Liver (tissue), 9 donors: ENCODE measurements around the gene FBN2. TPM values are rescaled to one million over a fixed set of nuclear protein-coding genes. Genes with fewer than 3 reads are reported as not detected.

ENCODE experiments used
- DNase-seq: peaks from one replicate; pipeline ENCODE4 v3.0.0-alpha.2; 2017; ENCODE audit warnings: low spot score
- H3K27ac ChIP-seq, 2 donors: one replicate each; pipeline ENCODE4 v1.7.0; 2013; ENCODE audit warnings: inconsistent platforms in 2 of 2, low read length in 2 of 2, control low read depth in 1 of 2, low read depth in 1 of 2, mild to moderate bottlenecking in 1 of 2
- H3K27me3 ChIP-seq, 4 donors: one replicate each; pipeline versions ENCODE4 v1.6.1 to v1.7.0; 2013; ENCODE audit warnings: low read length in 3 of 4, inconsistent platforms in 1 of 4, mild to moderate bottlenecking in 1 of 4, moderate library complexity in 1 of 4; ENCODE audit not compliant: control insufficient read depth in 4 of 4, insufficient read depth in 4 of 4
- H3K36me3 ChIP-seq, 4 donors: one replicate each; pipeline versions ENCODE4 v1.6.1 to v1.7.0; 2013; ENCODE audit warnings: low read length in 3 of 4, mild to moderate bottlenecking in 3 of 4, low read depth in 1 of 4, moderate library complexity in 1 of 4; ENCODE audit not compliant: control insufficient read depth in 4 of 4, insufficient read depth in 3 of 4
- H3K4me1 ChIP-seq, 4 donors: one replicate each; pipeline versions ENCODE4 v1.6.1 to v1.7.0; 2013; ENCODE audit warnings: low read length in 3 of 4, mild to moderate bottlenecking in 3 of 4, moderate library complexity in 1 of 4; ENCODE audit not compliant: control insufficient read depth in 4 of 4, insufficient read depth in 4 of 4
- H3K4me3 ChIP-seq, 3 donors: one replicate each; pipeline versions ENCODE4 v1.6.1 to v1.7.0; 2013; ENCODE audit warnings: low read length in 3 of 3, control low read depth in 1 of 3, low read depth in 1 of 3, mild to moderate bottlenecking in 1 of 3
- H3K9ac ChIP-seq, 2 donors: one replicate each; pipeline ENCODE4 v1.7.0; 2013; ENCODE audit warnings: low read length in 2 of 2, mild to moderate bottlenecking in 2 of 2, moderate library complexity in 2 of 2, control low read depth in 1 of 2, low read depth in 1 of 2
- H3K9me3 ChIP-seq, 4 donors: one replicate each; pipeline versions ENCODE4 v1.6.1 to v1.7.0; 2013; ENCODE audit warnings: low read length in 3 of 4; ENCODE audit not compliant: control insufficient read depth in 4 of 4
- ATF3 ChIP-seq: IDR thresholded peaks from 2 replicates; pipeline ENCODE4 v1.6.1; 2016; ENCODE audit warnings: antibody characterized with exemption
- CTCF ChIP-seq: fragments of 150-350 bp; IDR thresholded peaks from 2 replicates; pipeline ENCODE4 v1.5.1; 2017; ENCODE audit warnings: improper control_type of control experiment, low read depth, low read length; ENCODE audit not compliant: missing input control
- EGR1 ChIP-seq, 2 donors: IDR thresholded peaks; 2 replicates each; pipeline ENCODE4 v1.6.1; 2016 to 2018; ENCODE audit warnings: antibody characterized with exemption in 2 of 2, low read depth in 2 of 2
- FOXA1 ChIP-seq: IDR thresholded peaks from 2 replicates; pipeline ENCODE4 v1.6.1; 2016; ENCODE audit warnings: antibody characterized with exemption
- FOXA2 ChIP-seq: IDR thresholded peaks from 2 replicates; pipeline ENCODE4 v1.6.1; 2016; ENCODE audit warnings: antibody characterized with exemption
- GABPA ChIP-seq, 2 donors: IDR thresholded peaks in 1 of 2; conservative IDR thresholded peaks in 1 of 2; 2 replicates each; pipeline ENCODE4 v1.6.1; 2016; ENCODE audit warnings: antibody characterized with exemption in 2 of 2, mild to moderate bottlenecking in 1 of 2, moderate library complexity in 1 of 2
- HNF4A ChIP-seq, 2 donors: conservative IDR thresholded peaks; 2 replicates each; pipeline ENCODE4 v1.6.1; 2016; ENCODE audit warnings: antibody characterized with exemption in 2 of 2, mild to moderate bottlenecking in 2 of 2
- HNF4G ChIP-seq: IDR thresholded peaks from 2 replicates; pipeline ENCODE4 v1.6.1; 2016; ENCODE audit warnings: antibody characterized with exemption
- JUND ChIP-seq, 2 donors: IDR thresholded peaks; 2 replicates each; pipeline ENCODE4 v1.6.1; 2016; ENCODE audit warnings: antibody characterized with exemption in 2 of 2
- MAX ChIP-seq: IDR thresholded peaks from 2 replicates; pipeline ENCODE4 v1.6.1; 2016; ENCODE audit warnings: antibody characterized with exemption
- NR2F2 ChIP-seq: IDR thresholded peaks from 2 replicates; pipeline ENCODE4 v1.6.1; 2016; ENCODE audit warnings: antibody characterized with exemption
- RAD21 ChIP-seq, 2 donors: IDR thresholded peaks; 2 replicates each; pipeline ENCODE4 v1.6.1; 2016; ENCODE audit warnings: antibody characterized with exemption in 2 of 2, mild to moderate bottlenecking in 2 of 2
- RXRA ChIP-seq, 2 donors: IDR thresholded peaks; 2 replicates each; pipeline ENCODE4 v1.6.1; 2017 to 2018; ENCODE audit warnings: antibody characterized with exemption in 2 of 2, mild to moderate bottlenecking in 1 of 2
- SP1 ChIP-seq: IDR thresholded peaks from 2 replicates; pipeline ENCODE4 v1.6.1; 2018; ENCODE audit warnings: antibody characterized with exemption, mild to moderate bottlenecking
- TAF1 ChIP-seq: conservative IDR thresholded peaks from 2 replicates; pipeline ENCODE4 v1.6.1; 2016; ENCODE audit warnings: antibody characterized with exemption, mild to moderate bottlenecking
- YY1 ChIP-seq: IDR thresholded peaks from 2 replicates; pipeline ENCODE4 v1.6.1; 2016; ENCODE audit warnings: antibody characterized with exemption, mild to moderate bottlenecking
- ZBTB33 ChIP-seq: IDR thresholded peaks from 2 replicates; pipeline ENCODE4 v1.6.1; 2016; ENCODE audit warnings: antibody characterized with exemption
- WGBS: extraction: QIAGEN DNeasy Blood & Tissue Kit; methylation state at CpG from one replicate; pipeline ENCODE4 v1.1.7; 2013; 5-methylcytosine and 5-hydroxymethylcytosine counted together
- polyA plus RNA-seq, 2 donors: library from polyadenylated mRNA; stranded (reverse) in 1 of 2; unstranded in 1 of 2; fragments of 200-250 nt in 1 of 2; fragments of >200 nt in 1 of 2; fragmentation: Nextera tagmentation in 1 of 2; extraction: Ambion mirVana in 1 of 2; gene quantifications; one replicate each; pipeline versions ENCODE4 v1.2.1 to v1.2.3, GENCODE V29; 2013 to 2015
- total RNA-seq, 2 donors: library from RNA; depleted of rRNA; stranded (reverse); fragments of >200 nt; gene quantifications; one replicate each; pipeline ENCODE4 v1.2.3, GENCODE V29; 2014
- donor health status: healthy.
- donor health status: healthy.
- donor health status: healthy.
- donor health status: healthy.
- donor health status: healthy.

FBN2 gene
- total and polyA plus RNA-seq, 4 donors: 0.08 to 4.1 (median 0.47) TPM

DNA sequence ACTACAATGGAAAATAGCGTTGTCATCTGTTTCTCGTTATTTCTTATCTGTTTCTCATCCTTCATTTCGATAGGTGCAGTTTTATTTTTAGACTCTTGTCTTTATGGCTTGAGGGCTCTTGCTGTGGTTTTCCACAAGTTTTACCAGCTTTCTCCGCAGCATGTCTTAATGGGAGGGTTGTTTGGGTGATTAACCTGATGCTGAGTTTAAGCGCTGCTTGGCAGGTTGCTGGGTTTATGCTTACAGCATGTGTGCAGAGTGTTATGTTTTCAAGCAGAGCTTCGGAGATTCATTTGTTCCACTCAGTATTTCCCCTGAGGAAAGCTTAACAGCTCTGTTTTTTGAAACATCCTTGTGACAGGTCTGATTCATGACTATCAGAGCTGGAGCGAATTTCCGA, 300.5 kb downstream of the FBN2 start:
- H3K4me3 ChIP-seq: no peak overlapping the region
- H3K9me3 ChIP-seq: no peaks in the 10 kb centered on the region
- no peak overlapping the region for H3K9ac ChIP-seq
- H3K27me3 ChIP-seq: peaks cover 0 to 4% (median 1%) of the 10 kb centered on the region in 4 donors
- no peaks in the 10 kb centered on the region for H3K4me1 ChIP-seq
- 77% methylated on average over 8 of the region's 8 CpGs for WGBS
- H3K27ac ChIP-seq: no peak overlapping the region
- no peak for TF ChIP-seq RXRA (IDR thresholded peaks at IDR 0.05)
- TF ChIP-seq FOXA1: no peak
- TF ChIP-seq ATF3: no peak
- DNase-seq: no peak
- H3K36me3 ChIP-seq: no peaks in the 10 kb centered on the region

GRCh38 chr5:128237000-128237399, 301.0 kb downstream of the FBN2 start:
- Histone ChIP-seq H3K4me1 (no peaks in the 10 kb centered on the region), H3K9ac (no peak overlapping the region), H3K4me3 (no peak overlapping the region), H3K27me3 (peaks cover 0 to 4% (median 1%) of the 10 kb centered on the region in 4 donors), H3K36me3 (no peaks in the 10 kb centered on the region), H3K27ac (no peak overlapping the region), H3K9me3 (no peaks in the 10 kb centered on the region)
- no peak for DNase-seq
- WGBS: 62% methylated on average over 2 of the region's 2 CpGs
- TF ChIP-seq HNF4G (no peak), FOXA2 (no peak), MAX (no peak), SP1 (no peak), FOXA1 (no peak), HNF4A (conservative IDR thresholded peaks at IDR 0.05) (no peak), ATF3 (no peak), ZBTB33 (no peak), RXRA (IDR thresholded peaks at IDR 0.05) (no peak), RAD21 (IDR thresholded peaks at IDR 0.05) (no peak), YY1 (no peak), NR2F2 (no peak), EGR1 (IDR thresholded peaks at IDR 0.05; ENCODE audit: low read depth in 2 of 2) (no peak)

DNA sequence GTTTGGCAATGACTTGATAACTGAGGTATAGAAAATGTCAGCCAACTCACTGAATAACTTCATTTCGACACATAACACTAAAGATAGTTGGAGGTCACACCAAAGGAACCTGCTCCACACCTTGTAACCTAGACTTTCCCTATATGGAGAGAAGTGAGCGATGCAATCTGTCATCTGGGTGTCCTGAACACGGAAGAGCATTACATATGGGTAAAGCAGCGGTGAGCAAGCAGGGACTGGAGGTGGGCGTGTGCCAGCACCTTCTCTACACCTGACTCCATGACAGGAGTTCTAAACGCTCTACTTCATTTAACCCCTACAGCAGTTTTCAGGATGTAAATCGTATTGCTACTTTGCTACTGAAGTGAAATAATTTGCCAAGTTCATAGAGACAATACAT, 301.7 kb downstream of the FBN2 start:
- WGBS: 77% methylated on average over 7 of the region's 7 CpGs
- H3K27ac ChIP-seq: no peak overlapping the region
- no peak for DNase-seq
- H3K9me3 ChIP-seq: no peaks in the 10 kb centered on the region
- no peaks in the 10 kb centered on the region for H3K4me1 ChIP-seq
- peaks cover 0 to 4% (median 1%) of the 10 kb centered on the region in 4 donors for H3K27me3 ChIP-seq
- H3K36me3 ChIP-seq: no peaks in the 10 kb centered on the region
- H3K9ac ChIP-seq: no peak overlapping the region
- H3K4me3 ChIP-seq: no peak overlapping the region
- TF ChIP-seq EGR1 (IDR thresholded peaks at IDR 0.05; ENCODE audit: low read depth in 2 of 2): no peak
- TF ChIP-seq YY1: no peak
- no peak for TF ChIP-seq SP1
- no peak for TF ChIP-seq HNF4A (conservative IDR thresholded peaks at IDR 0.05)
- no peak for TF ChIP-seq JUND (IDR thresholded peaks at IDR 0.05)
- TF ChIP-seq FOXA2: no peak
- no peak for TF ChIP-seq HNF4G
- TF ChIP-seq RXRA (IDR thresholded peaks at IDR 0.05): no peak
- TF ChIP-seq GABPA (IDR thresholded peaks at IDR 0.05 in 1 of 2, conservative IDR thresholded peaks at IDR 0.05 in 1 of 2): no peak
- TF ChIP-seq CTCF: no peak
- TF ChIP-seq NR2F2: no peak
- TF ChIP-seq RAD21 (IDR thresholded peaks at IDR 0.05): no peak
- TF ChIP-seq TAF1: no peak
- TF ChIP-seq ATF3: no peak
- TF ChIP-seq FOXA1: no peak
- no peak for TF ChIP-seq ZBTB33
